ENCODE measurements around the gene ERC1. TPM values are rescaled to one million over a fixed set of nuclear protein-coding genes. Genes with fewer than 3 reads are reported as not detected.
A peak's percentile ranks its signal among the peaks of the same experiment; 100 is the strongest.

The ERC1 gene
- total and polyA plus RNA-seq, 4 donors: 7.4 to 78.2 (median 39.8) TPM

- TF ChIP-seq, protein P1, sequence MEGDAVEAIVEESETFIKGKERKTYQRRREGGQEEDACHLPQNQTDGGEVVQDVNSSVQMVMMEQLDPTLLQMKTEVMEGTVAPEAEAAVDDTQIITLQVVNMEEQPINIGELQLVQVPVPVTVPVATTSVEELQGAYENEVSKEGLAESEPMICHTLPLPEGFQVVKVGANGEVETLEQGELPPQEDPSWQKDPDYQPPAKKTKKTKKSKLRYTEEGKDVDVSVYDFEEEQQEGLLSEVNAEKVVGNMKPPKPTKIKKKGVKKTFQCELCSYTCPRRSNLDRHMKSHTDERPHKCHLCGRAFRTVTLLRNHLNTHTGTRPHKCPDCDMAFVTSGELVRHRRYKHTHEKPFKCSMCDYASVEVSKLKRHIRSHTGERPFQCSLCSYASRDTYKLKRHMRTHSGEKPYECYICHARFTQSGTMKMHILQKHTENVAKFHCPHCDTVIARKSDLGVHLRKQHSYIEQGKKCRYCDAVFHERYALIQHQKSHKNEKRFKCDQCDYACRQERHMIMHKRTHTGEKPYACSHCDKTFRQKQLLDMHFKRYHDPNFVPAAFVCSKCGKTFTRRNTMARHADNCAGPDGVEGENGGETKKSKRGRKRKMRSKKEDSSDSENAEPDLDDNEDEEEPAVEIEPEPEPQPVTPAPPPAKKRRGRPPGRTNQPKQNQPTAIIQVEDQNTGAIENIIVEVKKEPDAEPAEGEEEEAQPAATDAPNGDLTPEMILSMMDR (IDR thresholded peaks at IDR 0.05; ENCODE audit: control extremely low read depth, extremely low read depth): no peak
- Histone ChIP-seq H3K9ac (ENCODE audit: insufficient read depth in 1 of 2, low read length in 2 of 2) (peak overlapping the region in 1 of 2 donors; percentile 14), H3K27ac (ENCODE audit: low read depth in 1 of 2, low read length in 1 of 2) (no peak overlapping the region), H3K36me3 (ENCODE audit: control insufficient read depth in 4 of 4, insufficient read depth in 4 of 4, low read length in 4 of 4) (no peaks in the 10 kb centered on the region), H3K9me3 (ENCODE audit: control insufficient read depth in 4 of 4, insufficient read depth in 3 of 4, low read length in 3 of 4) (no peaks in the 10 kb centered on the region), H3K27me3 (ENCODE audit: control insufficient read depth in 3 of 3, insufficient read depth in 3 of 3, low read length in 2 of 3) (peaks cover 0 to 10% (median 2%) of the 10 kb centered on the region in 3 donors), H3K4me1 (ENCODE audit: control insufficient read depth in 5 of 5, insufficient read depth in 5 of 5, low read length in 5 of 5) (peaks cover 0 to 35% (median 0%) of the 10 kb centered on the region in 5 donors), H3K4me3 (peak overlapping the region; percentile 17)
- ATAC-seq (ENCODE audit: insufficient read depth, low FRiP score) (no peak), DNase-seq (peak; percentile 32 to 48 (median 48))
- 4% methylated on average over 45 to 101 of the region's 101 CpGs for WGBS, 2 donors
Observed at GRCh38 chr12:1529862-1530591, 539.0 kb downstream of the ERC1 start.

GRCh38 chr12:1530592-1531152 lies 539.6 kb downstream of the ERC1 start:
- ATAC-seq (ENCODE audit: insufficient read depth, low FRiP score): no peak
- TF ChIP-seq, protein P1 (IDR thresholded peaks at IDR 0.05; ENCODE audit: control extremely low read depth, extremely low read depth): no peak
- Histone ChIP-seq H3K27ac (ENCODE audit: low read depth in 1 of 2, low read length in 1 of 2) (no peak overlapping the region), H3K27me3 (ENCODE audit: control insufficient read depth in 3 of 3, insufficient read depth in 3 of 3, low read length in 2 of 3) (peaks cover 0 to 10% (median 2%) of the 10 kb centered on the region in 3 donors), H3K9me3 (ENCODE audit: control insufficient read depth in 4 of 4, insufficient read depth in 3 of 4, low read length in 3 of 4) (no peaks in the 10 kb centered on the region), H3K9ac (ENCODE audit: insufficient read depth in 1 of 2, low read length in 2 of 2) (no peak overlapping the region), H3K36me3 (ENCODE audit: control insufficient read depth in 4 of 4, insufficient read depth in 4 of 4, low read length in 4 of 4) (no peaks in the 10 kb centered on the region), H3K4me1 (ENCODE audit: control insufficient read depth in 5 of 5, insufficient read depth in 5 of 5, low read length in 5 of 5) (peaks cover 0 to 35% (median 0%) of the 10 kb centered on the region in 5 donors), H3K4me3 (peak overlapping the region; percentile 17)
- no peak for DNase-seq
- 1% methylated on average over 25 to 99 of the region's 99 CpGs for WGBS, 2 donors

DNA sequence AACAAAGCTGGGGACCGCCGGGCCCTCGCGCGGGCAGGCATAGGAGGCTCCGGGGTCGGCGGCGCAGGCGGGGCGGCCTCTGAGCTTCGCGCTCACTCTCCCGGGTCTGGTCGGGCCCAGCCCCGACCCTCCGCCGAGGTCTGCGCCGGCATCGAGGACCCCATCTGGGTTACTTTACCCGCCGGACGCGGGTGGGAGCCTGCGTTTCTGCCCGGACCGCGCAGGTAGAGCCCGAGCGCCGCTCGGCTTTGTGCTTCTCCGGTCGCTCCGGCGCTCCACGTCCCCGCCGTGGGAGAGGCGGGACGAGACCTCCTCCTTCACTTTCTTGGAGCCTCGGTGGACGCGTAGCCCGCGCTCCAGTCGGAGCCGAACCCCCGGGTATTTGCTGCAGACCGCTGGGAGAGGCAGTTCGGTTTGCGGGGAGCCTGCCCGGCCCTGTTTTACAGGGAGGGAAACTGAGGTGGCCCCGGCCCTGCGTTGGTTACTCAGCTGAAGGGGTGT lies 540.2 kb downstream of the ERC1 start:
- no peaks in the 10 kb centered on the region for H3K36me3 ChIP-seq (ENCODE audit: control insufficient read depth in 4 of 4, insufficient read depth in 4 of 4, low read length in 4 of 4)
- H3K9me3 ChIP-seq (ENCODE audit: control insufficient read depth in 4 of 4, insufficient read depth in 3 of 4, low read length in 3 of 4): no peaks in the 10 kb centered on the region
- 3% methylated on average over 39 to 56 of the region's 56 CpGs for WGBS, 2 donors
- ATAC-seq (ENCODE audit: insufficient read depth, low FRiP score): no peak
- H3K4me1 ChIP-seq (ENCODE audit: control insufficient read depth in 5 of 5, insufficient read depth in 5 of 5, low read length in 5 of 5): peaks cover 0 to 35% (median 0%) of the 10 kb centered on the region in 5 donors
- TF ChIP-seq, protein P1 (IDR thresholded peaks at IDR 0.05; ENCODE audit: control extremely low read depth, extremely low read depth): no peak
- peak in 2 of 3 donors; percentile 26 to 33 for DNase-seq
- H3K4me3 ChIP-seq: peak overlapping the region; percentile 12
- H3K27me3 ChIP-seq (ENCODE audit: control insufficient read depth in 3 of 3, insufficient read depth in 3 of 3, low read length in 2 of 3): peaks cover 0 to 10% (median 2%) of the 10 kb centered on the region in 3 donors
- no peak overlapping the region for H3K27ac ChIP-seq (ENCODE audit: low read depth in 1 of 2, low read length in 1 of 2)
- H3K9ac ChIP-seq (ENCODE audit: insufficient read depth in 1 of 2, low read length in 2 of 2): peak overlapping the region in 1 of 2 donors; percentile 28

Data from lung (tissue), 12 donors.